ENCODE measurements around the gene ATF6.

The ATF6 gene

DNA sequence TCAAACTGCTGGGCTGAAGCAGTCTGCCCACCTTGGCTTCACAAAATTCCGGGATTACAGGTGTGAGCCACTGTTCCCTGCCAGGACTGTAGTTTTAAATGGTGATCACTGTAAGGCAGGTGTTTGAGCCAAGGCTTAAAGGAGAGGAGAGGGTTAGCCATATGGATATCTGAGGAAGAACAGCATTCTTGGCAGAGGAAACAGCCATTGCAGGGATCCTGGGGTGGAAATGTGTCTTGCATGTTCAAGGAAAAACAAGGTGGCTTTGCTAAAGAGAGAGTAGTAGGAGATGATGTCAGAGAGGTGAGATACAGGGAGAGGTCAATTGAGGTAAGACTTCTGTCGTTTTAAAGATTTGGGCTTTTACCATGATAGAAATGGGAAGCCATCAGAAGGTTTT is 73.5 kb downstream of the ATF6 start:
- TF ChIP-seq, protein P1, sequence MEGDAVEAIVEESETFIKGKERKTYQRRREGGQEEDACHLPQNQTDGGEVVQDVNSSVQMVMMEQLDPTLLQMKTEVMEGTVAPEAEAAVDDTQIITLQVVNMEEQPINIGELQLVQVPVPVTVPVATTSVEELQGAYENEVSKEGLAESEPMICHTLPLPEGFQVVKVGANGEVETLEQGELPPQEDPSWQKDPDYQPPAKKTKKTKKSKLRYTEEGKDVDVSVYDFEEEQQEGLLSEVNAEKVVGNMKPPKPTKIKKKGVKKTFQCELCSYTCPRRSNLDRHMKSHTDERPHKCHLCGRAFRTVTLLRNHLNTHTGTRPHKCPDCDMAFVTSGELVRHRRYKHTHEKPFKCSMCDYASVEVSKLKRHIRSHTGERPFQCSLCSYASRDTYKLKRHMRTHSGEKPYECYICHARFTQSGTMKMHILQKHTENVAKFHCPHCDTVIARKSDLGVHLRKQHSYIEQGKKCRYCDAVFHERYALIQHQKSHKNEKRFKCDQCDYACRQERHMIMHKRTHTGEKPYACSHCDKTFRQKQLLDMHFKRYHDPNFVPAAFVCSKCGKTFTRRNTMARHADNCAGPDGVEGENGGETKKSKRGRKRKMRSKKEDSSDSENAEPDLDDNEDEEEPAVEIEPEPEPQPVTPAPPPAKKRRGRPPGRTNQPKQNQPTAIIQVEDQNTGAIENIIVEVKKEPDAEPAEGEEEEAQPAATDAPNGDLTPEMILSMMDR (IDR thresholded peaks at IDR 0.05; ENCODE audit: low read depth, low read length) = no peak
- in situ Hi-C loops (cut with HindIII; ENCODE audit: low sequenced_read_pairs) = no loop called here
- H3K4me3 ChIP-seq (ENCODE audit: low read depth, low read length) = no peak overlapping the region
- no peak for DNase-seq (ENCODE audit: low read depth, low spot score)

DNA sequence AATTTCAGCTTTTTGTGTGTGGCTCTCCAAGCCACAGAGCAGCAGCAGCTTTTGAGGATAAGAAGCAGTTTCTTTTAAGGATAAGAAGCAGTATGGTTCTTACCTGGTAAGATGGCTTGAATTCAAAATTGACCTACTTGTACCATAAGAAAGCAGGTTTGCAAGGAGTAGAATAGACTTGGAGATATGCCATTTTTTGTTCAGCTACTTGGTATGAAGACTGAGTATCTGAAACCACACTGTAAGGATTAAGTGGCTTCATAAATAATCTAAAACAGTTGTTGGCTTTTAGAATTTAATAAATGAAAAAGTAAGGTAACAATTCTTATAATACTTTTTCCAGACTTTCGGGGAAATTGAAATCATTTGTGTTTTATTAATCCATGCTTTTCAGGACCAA is 74.2 kb downstream of the ATF6 start:
- in situ Hi-C loops (cut with HindIII; ENCODE audit: low sequenced_read_pairs) = no loop called here
- TF ChIP-seq, protein P1 (IDR thresholded peaks at IDR 0.05; ENCODE audit: low read depth, low read length) = no peak
- H3K4me3 ChIP-seq (ENCODE audit: low read depth, low read length) = no peak overlapping the region
- DNase-seq (ENCODE audit: low read depth, low spot score) = peak; percentile 52

DNA sequence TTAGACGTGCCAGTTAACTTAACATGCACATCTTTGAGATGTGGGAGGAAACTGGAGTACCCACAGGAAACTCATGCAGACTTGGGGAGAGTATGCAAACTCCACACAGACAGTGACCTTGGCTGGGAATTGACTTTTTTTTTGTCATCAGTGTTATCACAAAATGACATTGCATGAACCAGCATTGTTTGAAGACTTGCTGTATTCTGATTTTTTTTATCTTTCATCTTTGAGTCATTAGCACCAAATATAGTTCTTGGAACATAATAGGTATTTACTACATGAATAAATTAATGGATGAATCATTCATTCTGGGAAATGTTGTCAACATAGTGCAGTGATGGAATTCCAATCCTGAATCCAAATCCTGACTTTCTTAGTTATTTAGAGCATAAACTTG is 77.0 kb downstream of the ATF6 start:
- no peak for DNase-seq (ENCODE audit: low read depth, low spot score)
- TF ChIP-seq, protein P1 (IDR thresholded peaks at IDR 0.05; ENCODE audit: low read depth, low read length) = no peak
- in situ Hi-C loops (cut with HindIII; ENCODE audit: low sequenced_read_pairs) = no loop called here

DNA sequence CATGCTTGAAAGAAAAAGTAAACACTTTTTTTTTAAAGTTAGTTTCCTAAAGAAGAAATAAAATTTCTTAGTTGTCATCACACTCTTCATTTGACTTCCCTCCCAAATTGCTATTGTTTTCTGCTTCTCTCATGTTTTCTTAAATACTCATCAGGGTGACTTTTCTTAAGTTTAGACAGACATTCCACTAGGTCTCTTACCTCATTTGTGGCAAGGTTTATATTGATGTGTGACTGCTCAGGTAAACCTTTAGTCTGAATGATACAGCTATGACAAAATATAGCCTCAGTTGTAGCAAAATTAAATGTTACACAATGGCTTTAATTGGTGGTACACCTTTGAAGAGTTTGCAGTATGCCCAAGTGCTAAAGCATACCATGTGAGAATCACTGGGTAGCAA is 78.6 kb downstream of the ATF6 start:
- no peak for DNase-seq (ENCODE audit: low read depth, low spot score)
- no peak overlapping the region for H3K4me3 ChIP-seq (ENCODE audit: low read depth, low read length)
- in situ Hi-C loops (cut with HindIII; ENCODE audit: low sequenced_read_pairs) = no loop called here
- TF ChIP-seq, protein P1 (IDR thresholded peaks at IDR 0.05; ENCODE audit: low read depth, low read length) = no peak

More for the DNA sequence above, 77.0 kb downstream of the ATF6 start:
- H3K4me3 ChIP-seq (ENCODE audit: low read depth, low read length) = no peak overlapping the region

DNA sequence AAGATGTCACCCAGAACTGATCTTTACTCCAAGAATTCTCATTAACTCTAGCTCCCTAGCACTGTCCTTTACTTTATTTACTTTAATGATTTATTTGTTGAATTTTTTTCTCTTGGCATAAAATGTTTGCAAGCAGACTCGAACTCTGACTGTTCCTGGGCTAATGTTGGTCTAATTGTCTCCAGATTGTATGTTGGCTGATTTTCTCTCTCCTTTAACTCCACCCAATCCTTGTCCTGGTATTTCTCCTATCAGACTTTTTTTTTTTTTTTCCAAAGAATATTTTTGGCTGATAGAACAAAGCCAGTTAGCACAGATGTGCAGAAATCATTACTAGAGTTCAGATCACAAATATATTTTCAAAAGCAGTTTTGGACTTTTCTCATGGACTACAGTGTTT is 82.6 kb downstream of the ATF6 start:
- DNase-seq (ENCODE audit: low read depth, low spot score) = no peak
- TF ChIP-seq, protein P1 (IDR thresholded peaks at IDR 0.05; ENCODE audit: low read depth, low read length) = no peak

DNA sequence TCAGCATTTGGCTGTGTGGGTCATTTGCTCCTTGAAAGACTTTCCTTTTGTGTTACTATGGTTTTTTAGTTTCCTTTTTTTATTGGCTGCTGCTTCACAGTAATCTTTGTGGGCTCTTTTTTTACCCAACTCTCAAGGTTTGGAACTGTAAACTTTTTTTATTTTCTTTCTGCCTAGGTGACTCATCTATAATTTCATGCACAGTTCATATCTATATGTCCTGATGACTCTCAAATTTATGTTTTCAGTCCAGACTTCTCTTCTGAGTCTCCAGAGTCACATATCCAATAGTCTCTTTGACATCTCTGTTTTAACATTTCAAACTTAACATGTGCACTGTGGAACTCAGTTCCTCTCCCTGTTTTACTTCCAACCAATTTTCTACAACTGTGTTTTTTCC is 83.4 kb downstream of the ATF6 start:
- TF ChIP-seq, protein P1 (IDR thresholded peaks at IDR 0.05; ENCODE audit: low read depth, low read length) = no peak
- H3K4me3 ChIP-seq (ENCODE audit: low read depth, low read length) = no peak overlapping the region
- in situ Hi-C loops (cut with HindIII; ENCODE audit: low sequenced_read_pairs) = no loop called here
- DNase-seq (ENCODE audit: low read depth, low spot score) = peak; percentile 23

More for the DNA sequence above, 82.6 kb downstream of the ATF6 start:
- no peak overlapping the region for H3K4me3 ChIP-seq (ENCODE audit: low read depth, low read length)
- in situ Hi-C loops (cut with HindIII; ENCODE audit: low sequenced_read_pairs) = no loop called here

DNA sequence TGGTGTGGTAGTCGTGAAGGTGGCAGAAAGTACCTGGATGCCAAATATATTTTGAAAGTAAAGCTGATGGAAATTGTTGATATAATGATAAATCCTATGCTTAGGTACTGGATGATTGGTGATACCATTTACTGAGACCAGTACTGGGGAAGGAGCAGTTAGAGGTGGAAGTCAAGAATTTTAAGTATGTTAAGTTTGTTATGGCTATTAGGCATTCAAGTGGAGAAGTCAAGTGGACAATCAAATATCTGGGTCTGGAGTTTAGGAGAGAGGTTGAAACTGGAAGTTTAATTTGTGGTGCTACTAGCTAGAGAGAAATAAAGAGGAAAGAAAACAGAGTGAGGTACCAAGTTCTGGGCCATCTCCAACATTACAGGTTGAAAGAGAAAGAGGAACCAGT is 89.1 kb downstream of the ATF6 start:
- H3K4me3 ChIP-seq (ENCODE audit: low read depth, low read length) = no peak overlapping the region
- in situ Hi-C loops (cut with HindIII; ENCODE audit: low sequenced_read_pairs) = no loop called here
- DNase-seq (ENCODE audit: low read depth, low spot score) = no peak
- TF ChIP-seq, protein P1 (IDR thresholded peaks at IDR 0.05; ENCODE audit: low read depth, low read length) = no peak
